HTR-8/SVneo (cell line): ENCODE data around the gene HLCS.
"Not testable (repeated sequence)": the region's sequence is repeated elsewhere in the genome, so short reads cannot be mapped to it uniquely, and the experiment has no call there.

Experiments used
- DNase-seq: peaks from one replicate; pipeline ENCODE4 v3.0.0; 2011; ENCODE audit warnings: low spot score, mixed read lengths; ENCODE audit not compliant: insufficient read length
- FAIRE-seq: peaks from 2 replicates; lab custom pipeline; 2011; peaks lifted over from hg19 to GRCh38; lab: Jason Lieb, UNC

The HLCS gene

DNA sequence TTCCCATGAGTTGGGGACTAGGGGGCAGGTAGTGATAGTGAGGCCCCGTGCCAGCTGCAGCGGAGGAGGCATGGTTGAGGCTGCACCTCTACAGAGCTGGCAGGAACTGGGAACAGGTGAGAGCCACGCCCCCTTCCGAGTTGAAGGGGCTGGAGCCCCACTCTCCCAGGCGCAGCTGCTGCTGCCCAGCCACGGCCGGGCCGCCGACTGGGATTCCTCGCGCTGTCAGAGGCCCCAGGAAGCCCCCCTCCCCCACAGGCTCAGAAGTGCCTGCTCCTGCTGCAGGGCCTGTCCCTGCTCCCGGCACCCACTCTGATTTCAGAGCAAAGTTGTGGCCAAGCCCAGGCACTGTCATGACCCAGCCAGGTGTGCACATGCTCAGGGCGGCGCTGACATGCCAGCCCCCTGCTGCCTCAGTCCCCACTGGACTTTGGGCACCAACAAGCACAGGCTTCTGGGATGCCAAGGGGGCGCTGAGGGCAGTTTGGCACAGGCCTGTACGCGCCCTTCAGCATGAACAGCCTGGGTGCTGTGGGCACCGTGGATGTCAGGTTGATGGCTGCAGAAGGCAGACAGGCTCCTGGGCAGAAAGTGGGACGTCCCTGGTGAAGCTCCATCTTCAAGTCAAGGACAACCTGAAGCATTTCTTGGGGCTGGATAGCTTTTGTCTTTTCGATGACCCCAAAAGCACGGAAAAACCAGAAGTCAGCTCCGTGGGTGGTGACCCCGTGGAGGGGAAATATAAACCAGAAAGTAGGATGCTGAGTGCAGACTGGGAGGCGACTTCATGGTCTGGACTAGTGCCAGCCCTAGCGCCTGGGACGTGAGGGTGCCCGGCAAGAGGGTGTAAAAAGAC is 146.1 kb downstream of the HLCS start:
- no peak for FAIRE-seq
- DNase-seq: no peak

- FAIRE-seq: no peak
Measured at GRCh38 chr21:36817732-36818450, 148.6 kb downstream of the HLCS start.

DNA sequence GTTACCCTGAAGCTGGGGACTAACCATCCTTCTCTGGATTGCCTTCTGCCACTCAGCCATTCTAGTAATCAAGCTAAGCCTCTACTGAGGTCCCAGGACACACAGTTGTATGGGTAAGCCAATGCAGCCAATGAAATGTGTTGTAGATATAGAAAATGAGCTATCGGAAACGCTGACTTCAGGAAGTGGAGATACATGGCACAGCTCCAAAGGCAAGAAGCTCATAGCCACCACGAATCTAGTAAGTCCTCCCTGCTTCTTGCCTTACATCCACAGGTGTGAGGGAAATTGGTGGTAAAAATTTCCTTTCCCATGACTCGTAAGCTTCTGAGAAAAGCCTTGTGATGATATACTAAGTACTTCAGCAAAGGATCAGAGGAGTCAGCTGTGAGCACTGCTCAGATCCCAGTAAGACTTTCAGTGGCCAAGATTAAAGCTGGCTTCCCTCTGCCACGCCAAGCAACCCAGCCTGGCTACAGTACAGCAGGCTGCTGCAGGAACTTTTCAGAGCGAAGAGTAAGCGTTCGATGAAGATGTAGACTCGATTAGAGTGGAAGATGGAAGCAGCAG is 149.8 kb downstream of the HLCS start:
- DNase-seq: no peak
- FAIRE-seq: no peak

More at GRCh38 chr21:36817732-36818450, 148.6 kb downstream of the HLCS start:
- DNase-seq: no peak

- not testable (repeated sequence) for DNase-seq, FAIRE-seq
Measured at GRCh38 chr21:36816026-36816425, 150.4 kb downstream of the HLCS start.

GRCh38 chr21:36815284-36815683 is 151.2 kb downstream of the HLCS start:
- FAIRE-seq: no peak

DNA sequence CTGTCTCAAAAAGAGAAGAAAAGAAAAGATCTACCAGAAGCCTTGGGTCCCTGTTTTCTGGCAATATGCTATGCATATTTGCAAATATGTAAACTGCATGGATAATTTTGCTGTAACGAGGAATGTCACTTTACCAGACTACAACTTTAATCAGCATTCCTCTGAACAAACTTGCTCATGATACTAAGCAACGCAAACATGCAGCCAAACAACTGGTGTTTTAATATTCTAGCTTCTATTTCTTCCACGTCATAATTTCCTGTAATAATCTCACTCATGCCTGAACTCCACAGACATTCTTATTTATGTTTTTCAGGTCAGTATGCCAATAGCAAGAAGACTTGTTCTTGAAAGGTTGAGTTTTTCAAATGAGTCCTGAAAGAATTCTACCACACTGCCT is 153.4 kb downstream of the HLCS start:
- FAIRE-seq: no peak
- no peak for DNase-seq

More at GRCh38 chr21:36815284-36815683, 151.2 kb downstream of the HLCS start:
- no peak for DNase-seq

DNA sequence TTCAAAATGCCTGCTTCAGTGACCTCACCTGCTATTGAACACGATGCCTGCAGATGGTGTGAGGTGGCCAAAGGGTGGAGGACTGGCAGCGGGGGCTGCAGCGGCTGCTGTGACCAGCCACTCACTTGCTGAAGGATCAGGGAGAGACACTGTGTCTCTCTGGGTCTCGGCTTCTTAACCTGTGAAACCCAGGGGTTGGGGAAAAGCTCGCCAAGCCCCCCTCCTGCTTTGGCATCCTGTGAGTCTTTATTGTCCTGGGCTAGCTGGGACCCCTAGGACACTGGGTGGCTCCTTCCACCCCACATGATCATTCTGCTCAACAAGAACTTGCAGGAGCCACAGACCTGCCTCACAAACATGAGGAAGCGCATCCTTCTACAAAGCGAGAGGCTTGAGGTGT is 154.7 kb downstream of the HLCS start:
- FAIRE-seq (no peak), DNase-seq (no peak)

DNA sequence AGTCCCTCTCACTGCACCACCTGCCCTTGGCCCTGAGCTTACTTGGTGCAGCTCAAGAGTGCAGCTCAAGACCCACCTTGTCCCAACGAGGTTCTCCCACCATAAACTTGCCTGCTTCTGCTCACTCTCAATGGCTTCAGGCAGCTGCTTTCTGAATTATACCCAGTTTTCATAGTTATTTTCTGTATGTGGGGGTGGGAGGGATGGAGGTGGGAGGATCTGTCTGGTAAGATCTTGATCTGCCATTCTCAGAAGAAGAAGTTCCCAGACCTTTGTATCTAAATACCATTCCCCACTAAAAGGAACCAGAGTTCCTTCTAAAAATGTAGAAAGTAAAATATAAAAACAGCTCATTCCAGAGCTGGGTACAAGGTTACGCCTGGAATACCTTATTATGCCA is 156.0 kb downstream of the HLCS start:
- DNase-seq (no peak), FAIRE-seq (no peak)

- DNase-seq: no peak
- FAIRE-seq: peak; percentile 13
Measured at GRCh38 chr21:36807422-36807928, 159.0 kb downstream of the HLCS start.

GRCh38 chr21:36806103-36806502 is 160.4 kb downstream of the HLCS start:
- DNase-seq: no peak

DNA sequence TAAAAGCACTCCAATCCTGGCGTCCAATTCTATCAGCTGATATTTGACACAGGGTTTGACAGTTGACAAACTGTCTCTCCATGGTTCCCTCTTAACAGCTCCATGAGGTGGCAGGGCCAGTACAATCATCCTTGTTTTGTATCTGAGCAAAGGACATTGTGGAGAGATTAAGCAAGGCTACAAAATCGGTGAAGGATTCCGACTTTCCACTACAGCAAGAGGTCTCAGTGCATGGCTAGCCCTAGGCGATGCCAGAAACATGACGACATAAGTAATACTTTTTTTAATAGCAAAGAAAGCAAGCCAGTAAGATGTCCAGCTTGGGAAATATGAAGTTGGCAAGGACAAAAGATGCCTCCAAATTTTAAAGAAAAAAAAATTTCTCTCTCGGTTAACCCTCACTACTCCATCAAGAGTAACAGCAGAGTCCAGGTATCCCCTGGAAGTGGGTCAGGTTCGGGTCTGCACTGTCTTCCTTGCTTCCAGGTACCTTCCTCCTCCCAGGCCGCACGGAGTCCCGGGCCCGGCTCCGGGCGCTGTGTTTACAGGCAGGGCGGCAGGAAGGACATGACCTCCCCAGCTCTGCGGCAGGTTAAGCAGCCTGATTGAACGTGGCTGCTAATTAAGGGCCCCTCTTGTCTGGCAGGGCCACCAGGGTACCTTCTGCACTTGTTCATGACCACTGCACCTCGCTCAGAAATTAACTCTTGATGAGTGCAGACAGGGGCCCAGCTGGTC is 161.4 kb downstream of the HLCS start:
- DNase-seq (no peak), FAIRE-seq (no peak)

More at GRCh38 chr21:36806103-36806502, 160.4 kb downstream of the HLCS start:
- no peak for FAIRE-seq

- FAIRE-seq (no peak), DNase-seq (no peak)
Measured at GRCh38 chr21:36803816-36804439, 162.5 kb downstream of the HLCS start.

DNA sequence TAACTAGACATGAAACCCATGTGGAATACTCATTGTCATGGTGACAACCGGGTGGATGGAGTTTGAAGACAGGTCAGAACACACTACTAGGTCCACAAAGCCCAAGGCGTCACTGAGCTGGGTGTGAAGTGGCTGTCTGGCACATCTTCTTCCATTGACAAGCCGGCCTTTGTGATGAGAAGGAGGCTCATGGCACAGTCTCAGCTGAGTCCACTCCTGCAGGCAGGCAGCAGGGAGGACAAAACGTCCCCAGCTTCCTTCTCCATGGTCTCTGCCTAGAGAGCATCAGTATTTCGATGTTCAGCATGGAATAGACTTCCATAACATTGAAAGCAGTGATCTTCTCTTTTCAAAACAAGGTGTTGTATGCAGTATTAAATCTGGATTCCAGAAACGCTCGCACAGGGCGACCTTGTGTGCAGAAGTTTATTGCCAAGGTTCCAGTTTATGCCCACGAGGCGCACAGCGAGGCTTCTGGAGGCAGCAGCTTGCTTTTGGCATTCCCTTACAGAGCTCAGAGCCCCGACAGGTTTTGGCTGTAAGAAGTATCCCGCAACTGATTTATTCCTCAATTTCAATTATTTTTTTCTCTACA is 163.3 kb downstream of the HLCS start:
- FAIRE-seq (no peak), DNase-seq (no peak)

GRCh38 chr21:36800734-36801133 is 165.7 kb downstream of the HLCS start:
- no peak for DNase-seq
- no peak for FAIRE-seq

DNA sequence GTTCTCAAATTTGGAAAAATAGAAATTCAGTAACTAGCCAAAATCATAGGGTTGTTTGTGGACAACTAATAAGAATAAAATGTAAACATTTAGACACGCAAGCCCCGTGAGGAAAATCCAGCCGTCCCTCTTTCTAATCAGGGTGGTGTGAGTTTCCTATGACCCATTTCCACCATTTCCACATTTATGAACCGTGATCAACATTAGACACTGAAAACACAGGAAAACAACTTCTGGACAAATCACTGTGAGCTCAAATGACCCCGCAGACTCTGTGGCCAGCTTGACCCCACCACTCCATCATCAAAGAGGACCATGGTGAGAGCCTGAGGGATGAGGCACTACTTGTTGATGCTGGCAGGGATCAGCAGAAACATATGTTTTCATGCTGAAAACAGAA is 166.6 kb downstream of the HLCS start:
- FAIRE-seq: no peak
- DNase-seq: no peak

DNA sequence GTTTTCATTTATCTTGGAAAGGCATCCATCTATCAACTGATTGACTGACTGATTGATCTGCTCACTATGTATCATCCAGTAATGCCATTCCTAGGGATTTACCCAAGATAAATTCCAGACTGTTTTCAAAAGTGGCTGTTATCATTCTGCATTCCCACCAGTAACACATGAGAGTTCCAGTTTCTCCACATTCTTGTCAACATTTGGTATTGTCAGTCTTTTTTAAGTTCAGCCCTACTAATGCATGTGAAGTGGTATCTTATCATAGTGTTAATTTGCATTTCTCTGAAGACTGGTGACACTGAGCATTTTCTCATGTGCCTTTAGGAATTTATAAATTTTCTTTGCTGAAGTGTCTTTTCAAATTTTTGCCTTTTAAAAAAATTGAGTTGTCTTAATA is 168.0 kb downstream of the HLCS start:
- no peak for DNase-seq
- no peak for FAIRE-seq

GRCh38 chr21:36796070-36796469 is 170.4 kb downstream of the HLCS start:
- DNase-seq: no peak
- no peak for FAIRE-seq

GRCh38 chr21:36792505-36792967 is 173.9 kb downstream of the HLCS start:
- FAIRE-seq: no peak
- peak; percentile 11 for DNase-seq
